Cardiac septum (tissue), 1 donor: ENCODE data around the gene TENT5C. TPM values are rescaled to one million over a fixed set of nuclear protein-coding genes. Genes with fewer than 3 reads are reported as not detected.

ENCODE experiments used
- DNase-seq: peaks from one replicate; pipeline ENCODE4 v3.0.0-alpha.2; 2020; ENCODE audit warnings: low spot score
- intact Hi-C: fragments of 100-400 bp; cut with DNase I; formaldehyde crosslinking; loops from one replicate; pipeline ENCODE4 v1.14.0; 2022
- total RNA-seq: library from RNA; stranded (reverse); fragmentation: NEBNext Ultra II Directional; extraction: Animal tissue kit (Norgen Biotek cat#: 25700); gene quantifications from one replicate; pipeline ENCODE4 v1.2.1, GENCODE V29; 2021
- donor health status: DM: no; HTN: no; CAD: no.

The TENT5C gene
- total RNA-seq, 1 donor from 2014 or later = 7.4 TPM

GRCh38 chr1:117587499-117588356 lies 18.1 kb upstream of the TENT5C start:
- no peak for DNase-seq
- intact Hi-C loops = no loop called here

- DNase-seq = no peak
- intact Hi-C loops = no loop called here
Observed at GRCh38 chr1:117589544-117589943, 16.3 kb upstream of the TENT5C start.

GRCh38 chr1:117590273-117590925 lies 15.4 kb upstream of the TENT5C start:
- intact Hi-C loops = no loop called here
- DNase-seq = no peak

- no peak for DNase-seq
- intact Hi-C loops = no loop called here
Observed at GRCh38 chr1:117591252-117591651, 14.6 kb upstream of the TENT5C start.

GRCh38 chr1:117592155-117592554 lies 13.7 kb upstream of the TENT5C start:
- DNase-seq = no peak
- intact Hi-C loops = no loop called here

GRCh38 chr1:117594261-117594990 lies 11.4 kb upstream of the TENT5C start:
- DNase-seq = no peak
- intact Hi-C loops = no loop called here

- intact Hi-C loops = loop anchor here (5.0 kb wide), 1 partner anchor 59 kb away; no protein-coding TSS in a partner anchor
Observed at GRCh38 chr1:117596023-117596720, 9.7 kb upstream of the TENT5C start.

GRCh38 chr1:117598489-117598888 lies 7.4 kb upstream of the TENT5C start:
- no peak for DNase-seq
- intact Hi-C loops = loop anchor here (5.0 kb wide), 1 partner anchor 61 kb away; no protein-coding TSS in a partner anchor

More at GRCh38 chr1:117596023-117596720, 9.7 kb upstream of the TENT5C start:
- DNase-seq = no peak

GRCh38 chr1:117599286-117600221 lies 6.3 kb upstream of the TENT5C start:
- intact Hi-C loops = loop anchor here (5.0 to 10.0 kb wide), 3 partner anchors 62 to 475 kb away; partner anchors contain the start of genes MAN1A2 and TRIM45
- DNase-seq = no peak

GRCh38 chr1:117600325-117600943 lies 5.4 kb upstream of the TENT5C start:
- intact Hi-C loops = loop anchor here (10.0 kb wide), 2 partner anchors 236 to 476 kb away; partner anchors contain the start of genes MAN1A2 and TRIM45
- no peak for DNase-seq

GRCh38 chr1:117600966-117601365 lies 4.9 kb upstream of the TENT5C start:
- intact Hi-C loops = loop anchor here (10.0 kb wide), 2 partner anchors 236 to 476 kb away; partner anchors contain the start of genes MAN1A2 and TRIM45
- no peak for DNase-seq

GRCh38 chr1:117602862-117603261 lies 3.0 kb upstream of the TENT5C start:
- intact Hi-C loops = loop anchor here (10.0 kb wide), 2 partner anchors 238 to 478 kb away; partner anchors contain the start of genes MAN1A2 and TRIM45
- no peak for DNase-seq

- no peak for DNase-seq
- intact Hi-C loops = loop anchor here (5.0 to 10.0 kb wide), 4 partner anchors 67 to 480 kb away; partner anchors contain the start of genes MAN1A2 and TRIM45
Observed at GRCh38 chr1:117605164-117605773, 579 bp upstream of the TENT5C start.

GRCh38 chr1:117606649-117607430 lies 992 bp downstream of the TENT5C start:
- DNase-seq = no peak
- intact Hi-C loops = loop anchor here (5.0 to 10.0 kb wide), 4 partner anchors 65 to 482 kb away; partner anchors contain the start of genes MAN1A2 and TRIM45

- DNase-seq = no peak
- intact Hi-C loops = loop anchor here (5.0 to 10.0 kb wide), 4 partner anchors 65 to 483 kb away; partner anchors contain the start of genes MAN1A2 and TRIM45
Observed at GRCh38 chr1:117607471-117607870, 1.6 kb downstream of the TENT5C start.

GRCh38 chr1:117608115-117608615 lies 2.3 kb downstream of the TENT5C start:
- intact Hi-C loops = loop anchor here (5.0 to 10.0 kb wide), 4 partner anchors 64 to 483 kb away; partner anchors contain the start of genes MAN1A2 and TRIM45
- no peak for DNase-seq
